ENCODE data around the gene AGO4. TPM values are rescaled to one million over a fixed set of nuclear protein-coding genes. Genes with fewer than 3 reads are reported as not detected.

The AGO4 gene
- total and polyA plus RNA-seq, 2 donors (not counting 1 experiment from before 2014, with no cell fraction given) = 10.2 to 25.6 TPM

- Histone ChIP-seq H3K9ac (ENCODE audit: insufficient read depth, low read length) (no peak overlapping the region), H2AFZ (ENCODE audit: low read length) (no peak overlapping the region), H3K27me3 (ENCODE audit: control insufficient read depth, insufficient read depth, low read length) (no peaks in the 10 kb centered on the region), H3K4me3 (replicated peaks in 1 of 4; ENCODE audit: control extremely low read depth in 1 of 4, insufficient read depth in 1 of 4, low read depth in 3 of 4, low read length in 4 of 4) (no peak overlapping the region), H3K79me2 (ENCODE audit: control insufficient read depth, insufficient read depth, low read length) (peaks cover 13% of the 10 kb centered on the region), H3K4me2 (ENCODE audit: extremely low read depth, insufficient read depth, low read length) (no peak overlapping the region), H3K4me1 (ENCODE audit: control insufficient read depth, extremely low read depth, insufficient read depth, low read length) (no peaks in the 10 kb centered on the region), H3K9me3 (ENCODE audit: control insufficient read depth, insufficient read depth, low read depth, low read length) (no peaks in the 10 kb centered on the region), H4K20me1 (ENCODE audit: control insufficient read depth, extremely low read depth, insufficient read depth, low read length) (no peaks in the 10 kb centered on the region), H3K27ac (ENCODE audit: insufficient read depth, low read length) (no peak overlapping the region), H3K36me3 (ENCODE audit: control insufficient read depth, insufficient read depth, low read length) (no peaks in the 10 kb centered on the region)
- no peak for DNase-seq (ENCODE audit: low read depth in 2 of 2)
- TF ChIP-seq EZH2 (IDR thresholded peaks at IDR 0.05; ENCODE audit: low read length, missing control alignments) (no peak), CTCF (conservative IDR thresholded peaks at IDR 0.05 in 1 of 2, IDR thresholded peaks at IDR 0.05 in 1 of 2; ENCODE audit: low read depth in 1 of 2, low read length in 2 of 2) (no peak)
Observed at GRCh38 chr1:35764283-35764682, 43.5 kb upstream of the AGO4 start.

GRCh38 chr1:35768350-35769187 lies 39.2 kb upstream of the AGO4 start:
- no peaks in the 10 kb centered on the region for H3K36me3 ChIP-seq (ENCODE audit: control insufficient read depth, insufficient read depth, low read length)
- TF ChIP-seq CTCF (conservative IDR thresholded peaks at IDR 0.05 in 1 of 2, IDR thresholded peaks at IDR 0.05 in 1 of 2; ENCODE audit: low read depth in 1 of 2, low read length in 2 of 2) = no peak
- TF ChIP-seq EZH2 (IDR thresholded peaks at IDR 0.05; ENCODE audit: low read length, missing control alignments) = no peak
- H3K4me1 ChIP-seq (ENCODE audit: control insufficient read depth, extremely low read depth, insufficient read depth, low read length) = no peaks in the 10 kb centered on the region

GRCh38 chr1:35769188-35769758 lies 38.5 kb upstream of the AGO4 start:
- no peaks in the 10 kb centered on the region for H4K20me1 ChIP-seq (ENCODE audit: control insufficient read depth, extremely low read depth, insufficient read depth, low read length)
- H3K9me3 ChIP-seq (ENCODE audit: control insufficient read depth, insufficient read depth, low read depth, low read length) = no peaks in the 10 kb centered on the region
- H2AFZ ChIP-seq (ENCODE audit: low read length) = peak overlapping the region; percentile 83
- no peak for TF ChIP-seq EZH2 (IDR thresholded peaks at IDR 0.05; ENCODE audit: low read length, missing control alignments)
- peak; percentile 4 to 24 for TF ChIP-seq CTCF (conservative IDR thresholded peaks at IDR 0.05 in 1 of 2, IDR thresholded peaks at IDR 0.05 in 1 of 2; ENCODE audit: low read depth in 1 of 2, low read length in 2 of 2)
- H3K4me2 ChIP-seq (ENCODE audit: extremely low read depth, insufficient read depth, low read length) = peak overlapping the region; percentile 85
- H3K4me3 ChIP-seq (replicated peaks in 1 of 4; ENCODE audit: control extremely low read depth in 1 of 4, insufficient read depth in 1 of 4, low read depth in 3 of 4, low read length in 4 of 4) = peak overlapping the region; percentile 43 to 89 (median 70)
- peak; percentile 84 to 85 for DNase-seq (ENCODE audit: low read depth in 2 of 2)
- no peaks in the 10 kb centered on the region for H3K36me3 ChIP-seq (ENCODE audit: control insufficient read depth, insufficient read depth, low read length)
- H3K79me2 ChIP-seq (ENCODE audit: control insufficient read depth, insufficient read depth, low read length) = peaks cover 13% of the 10 kb centered on the region
- peak overlapping the region; percentile 65 for H3K9ac ChIP-seq (ENCODE audit: insufficient read depth, low read length)
- no peaks in the 10 kb centered on the region for H3K27me3 ChIP-seq (ENCODE audit: control insufficient read depth, insufficient read depth, low read length)
- peak overlapping the region; percentile 73 for H3K27ac ChIP-seq (ENCODE audit: insufficient read depth, low read length)
- no peaks in the 10 kb centered on the region for H3K4me1 ChIP-seq (ENCODE audit: control insufficient read depth, extremely low read depth, insufficient read depth, low read length)

More at GRCh38 chr1:35768350-35769187, 39.2 kb upstream of the AGO4 start:
- H3K9ac ChIP-seq (ENCODE audit: insufficient read depth, low read length) = peak overlapping the region; percentile 65
- peak overlapping the region; percentile 70 for H2AFZ ChIP-seq (ENCODE audit: low read length)
- no peaks in the 10 kb centered on the region for H3K27me3 ChIP-seq (ENCODE audit: control insufficient read depth, insufficient read depth, low read length)
- peak overlapping the region; percentile 85 for H3K4me2 ChIP-seq (ENCODE audit: extremely low read depth, insufficient read depth, low read length)
- H3K4me3 ChIP-seq (replicated peaks in 1 of 4; ENCODE audit: control extremely low read depth in 1 of 4, insufficient read depth in 1 of 4, low read depth in 3 of 4, low read length in 4 of 4) = peak overlapping the region; percentile 43 to 89 (median 70)
- DNase-seq (ENCODE audit: low read depth in 2 of 2) = peak in 1 of 2 donors; percentile 20
- H4K20me1 ChIP-seq (ENCODE audit: control insufficient read depth, extremely low read depth, insufficient read depth, low read length) = no peaks in the 10 kb centered on the region
- peak overlapping the region; percentile 73 for H3K27ac ChIP-seq (ENCODE audit: insufficient read depth, low read length)
- no peaks in the 10 kb centered on the region for H3K9me3 ChIP-seq (ENCODE audit: control insufficient read depth, insufficient read depth, low read depth, low read length)
- H3K79me2 ChIP-seq (ENCODE audit: control insufficient read depth, insufficient read depth, low read length) = peaks cover 13% of the 10 kb centered on the region

Data from fibroblast of lung (primary cell).